ENCODE data around the gene NACC1. TPM values are rescaled to one million over a fixed set of nuclear protein-coding genes. Genes with fewer than 3 reads are reported as not detected.
A peak's percentile ranks its signal among the peaks of the same experiment; 100 is the strongest.

Gene NACC1
- total RNA-seq, 1 experiment from 2014 or later = 133 TPM

- BruUV-seq (replicated peaks) = no TSS peak
- Histone ChIP-seq H3K9me3 (ENCODE audit: insufficient read depth, low read depth) (no peaks in the 10 kb centered on the region), H3K27ac (no peak overlapping the region), H3K27me3 (ENCODE audit: insufficient read depth, low read depth) (no peaks in the 10 kb centered on the region), H3K4me3 (no peak overlapping the region), H3K4me1 (replicated peaks; ENCODE audit: insufficient read depth) (peaks cover 25% of the 10 kb centered on the region), H3K79me2 (ENCODE audit: low read depth) (peaks cover 88% of the 10 kb centered on the region), H3K36me3 (ENCODE audit: low read depth) (peaks cover 21% of the 10 kb centered on the region), H3K9me2 (ENCODE audit: insufficient read depth) (no peaks in the 10 kb centered on the region), H3F3A (ENCODE audit: insufficient read depth, low read depth) (peaks cover 27% of the 10 kb centered on the region; the same call in 1 of the 2 replicates), H2AFZ (no peak overlapping the region), H4K20me1 (ENCODE audit: insufficient read depth) (peaks cover 62% of the 10 kb centered on the region), H3K4me2 (peak overlapping the region; percentile 83)
- intact Hi-C loops (cut with micrococcal nuclease; ENCODE audit: unreplicated experiment) = no loop called here
- no peak for TF ChIP-seq EZH2 (IDR thresholded peaks at IDR 0.05; ENCODE audit: low read depth)
- TF ChIP-seq, protein P1, sequence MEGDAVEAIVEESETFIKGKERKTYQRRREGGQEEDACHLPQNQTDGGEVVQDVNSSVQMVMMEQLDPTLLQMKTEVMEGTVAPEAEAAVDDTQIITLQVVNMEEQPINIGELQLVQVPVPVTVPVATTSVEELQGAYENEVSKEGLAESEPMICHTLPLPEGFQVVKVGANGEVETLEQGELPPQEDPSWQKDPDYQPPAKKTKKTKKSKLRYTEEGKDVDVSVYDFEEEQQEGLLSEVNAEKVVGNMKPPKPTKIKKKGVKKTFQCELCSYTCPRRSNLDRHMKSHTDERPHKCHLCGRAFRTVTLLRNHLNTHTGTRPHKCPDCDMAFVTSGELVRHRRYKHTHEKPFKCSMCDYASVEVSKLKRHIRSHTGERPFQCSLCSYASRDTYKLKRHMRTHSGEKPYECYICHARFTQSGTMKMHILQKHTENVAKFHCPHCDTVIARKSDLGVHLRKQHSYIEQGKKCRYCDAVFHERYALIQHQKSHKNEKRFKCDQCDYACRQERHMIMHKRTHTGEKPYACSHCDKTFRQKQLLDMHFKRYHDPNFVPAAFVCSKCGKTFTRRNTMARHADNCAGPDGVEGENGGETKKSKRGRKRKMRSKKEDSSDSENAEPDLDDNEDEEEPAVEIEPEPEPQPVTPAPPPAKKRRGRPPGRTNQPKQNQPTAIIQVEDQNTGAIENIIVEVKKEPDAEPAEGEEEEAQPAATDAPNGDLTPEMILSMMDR (conservative IDR thresholded peaks at IDR 0.05) = no peak
- ChIA-PET POLR2A (ENCODE audit: unreplicated experiment) (no interaction called here), CTCF (interaction anchor here (0.8 kb wide), 1 partner anchor 142 kb away, joined by 14 read pairs; no protein-coding TSS in a partner anchor)
- DNase-seq = no peak
Observed at GRCh38 chr19:13120031-13120430, 2.0 kb downstream of the NACC1 start.

GRCh38 chr19:13120817-13121216, 2.8 kb downstream of the NACC1 start:
- peaks cover 69% of the 10 kb centered on the region for H4K20me1 ChIP-seq (ENCODE audit: insufficient read depth)
- ChIA-PET CTCF (no interaction called here), POLR2A (ENCODE audit: unreplicated experiment) (no interaction called here)
- no peak overlapping the region for H3K27ac ChIP-seq
- H3K4me2 ChIP-seq = no peak overlapping the region
- no peaks in the 10 kb centered on the region for H3K9me2 ChIP-seq (ENCODE audit: insufficient read depth)
- DNase-seq = no peak
- BruUV-seq (replicated peaks) = no TSS peak
- H3K79me2 ChIP-seq (ENCODE audit: low read depth) = peaks cover 88% of the 10 kb centered on the region
- no peaks in the 10 kb centered on the region for H3K9me3 ChIP-seq (ENCODE audit: insufficient read depth, low read depth)
- TF ChIP-seq EZH2 (IDR thresholded peaks at IDR 0.05; ENCODE audit: low read depth) = no peak
- TF ChIP-seq, protein P1 (conservative IDR thresholded peaks at IDR 0.05) = no peak
- H3K4me1 ChIP-seq (replicated peaks; ENCODE audit: insufficient read depth) = peaks cover 20% of the 10 kb centered on the region
- intact Hi-C loops (cut with micrococcal nuclease; ENCODE audit: unreplicated experiment) = no loop called here
- H3K4me3 ChIP-seq = no peak overlapping the region
- no peak overlapping the region for H2AFZ ChIP-seq
- H3F3A ChIP-seq (ENCODE audit: insufficient read depth, low read depth) = peaks cover 24% of the 10 kb centered on the region; the same call in 1 of the 2 replicates
- H3K27me3 ChIP-seq (ENCODE audit: insufficient read depth, low read depth) = no peaks in the 10 kb centered on the region
- peaks cover 22% of the 10 kb centered on the region for H3K36me3 ChIP-seq (ENCODE audit: low read depth)

- ChIA-PET CTCF (no interaction called here), POLR2A (ENCODE audit: unreplicated experiment) (no interaction called here)
- no TSS peak for BruUV-seq (replicated peaks)
Observed at GRCh38 chr19:13121551-13122274, 3.6 kb downstream of the NACC1 start.

More at GRCh38 chr19:13121551-13122274, 3.6 kb downstream of the NACC1 start:
- H2AFZ ChIP-seq = no peak overlapping the region
- intact Hi-C loops (cut with micrococcal nuclease; ENCODE audit: unreplicated experiment) = no loop called here
- no peak overlapping the region for H3K4me2 ChIP-seq
- peaks cover 78% of the 10 kb centered on the region for H4K20me1 ChIP-seq (ENCODE audit: insufficient read depth)
- no peaks in the 10 kb centered on the region for H3K9me3 ChIP-seq (ENCODE audit: insufficient read depth, low read depth)
- H3K9me2 ChIP-seq (ENCODE audit: insufficient read depth) = no peaks in the 10 kb centered on the region
- no peaks in the 10 kb centered on the region for H3K27me3 ChIP-seq (ENCODE audit: insufficient read depth, low read depth)
- TF ChIP-seq EZH2 (IDR thresholded peaks at IDR 0.05; ENCODE audit: low read depth) = no peak
- TF ChIP-seq, protein P1 (conservative IDR thresholded peaks at IDR 0.05) = no peak
- peaks cover 20% of the 10 kb centered on the region for H3K4me1 ChIP-seq (replicated peaks; ENCODE audit: insufficient read depth)
- no peak for DNase-seq
- peaks cover 90% of the 10 kb centered on the region for H3K79me2 ChIP-seq (ENCODE audit: low read depth)
- peaks cover 26% of the 10 kb centered on the region for H3K36me3 ChIP-seq (ENCODE audit: low read depth)
- H3K4me3 ChIP-seq = no peak overlapping the region
- H3F3A ChIP-seq (ENCODE audit: insufficient read depth, low read depth) = peaks cover 23% of the 10 kb centered on the region; the same call in 1 of the 2 replicates
- H3K27ac ChIP-seq = no peak overlapping the region
